Ovary (tissue), 9 donors: ENCODE measurements around the gene STIM1. TPM values are rescaled to one million over a fixed set of nuclear protein-coding genes. Genes with fewer than 3 reads are reported as not detected.

Experiments
- DNase-seq, 5 donors: peaks; one replicate each; pipeline ENCODE4 v3.0.0-alpha.2; 2019 to 2020
- H3K27ac ChIP-seq, 2 donors: fragments of 200-600 bp; one replicate each; pipeline versions ENCODE4 v1.5.1 to v1.8.0; 2019 to 2022
- H3K27me3 ChIP-seq: fragments of 200-600 bp; one replicate; pipeline ENCODE4 v1.8.0; 2022
- H3K36me3 ChIP-seq: fragments of 200-600 bp; sonication (generic); one replicate; pipeline ENCODE4 v1.5.1; 2019
- H3K4me1 ChIP-seq: one replicate; pipeline ENCODE4 v1.8.1; 2013; ENCODE audit warnings: mild to moderate bottlenecking, moderate library complexity; ENCODE audit not compliant: insufficient read depth
- H3K4me3 ChIP-seq: fragments of 200-600 bp; sonication (generic); one replicate; pipeline ENCODE4 v1.5.1; 2017
- H3K9me3 ChIP-seq, 2 donors: fragments of 200-600 bp in 1 of 2; sonication (generic) in 1 of 2; one replicate each; pipeline versions ENCODE4 v1.5.1 to v1.8.1; 2013 to 2019; ENCODE audit warnings: mild to moderate bottlenecking in 1 of 2, moderate library complexity in 1 of 2
- CTCF ChIP-seq, 3 donors: fragments of 450-650 bp in 2 of 3; fragments of 200-600 bp in 1 of 3; IDR thresholded peaks; one replicate each; pipeline versions ENCODE4 v1.5.1 to v1.8.0; 2016 to 2022; ENCODE audit warnings: antibody characterized with exemption in 3 of 3, mild to moderate bottlenecking in 1 of 3
- EP300 ChIP-seq: sonication (generic); formaldehyde crosslinking; IDR thresholded peaks from one replicate; pipeline ENCODE4 v1.6.1; 2017; ENCODE audit warnings: antibody characterized with exemption
- POLR2A ChIP-seq: fragments of 450-650 bp; IDR thresholded peaks from one replicate; pipeline ENCODE4 v1.6.1; 2017; ENCODE audit warnings: antibody characterized with exemption, mild to moderate bottlenecking, moderate library complexity
- WGBS, 3 donors: extraction: QIAGEN DNeasy Blood & Tissue Kit in 1 of 3; methylation state at CpG; one replicate each; pipeline versions ENCODE4 v1.1.5 to v1.1.7; 2013 to 2017; 5-methylcytosine and 5-hydroxymethylcytosine counted together
- intact Hi-C, 4 donors: fragments of 100-400 bp; cut with DNase I; formaldehyde crosslinking; loops; one replicate each; pipeline versions ENCODE4 v1.11.0 to v1.15.1; 2022 to 2023
- polyA plus RNA-seq, 2 donors: library from polyadenylated mRNA; stranded (reverse); fragments of 200-250 nt in 1 of 2; fragments of 350-450 nt in 1 of 2; fragmentation: Illumina TruSeq in 1 of 2; extraction: RNeasy Lipid Tissue Mini Kit (QIAGEN cat#74804) in 1 of 2; gene quantifications; one replicate each; pipeline ENCODE4 v1.2.3, GENCODE V29; 2013 to 2014
- total RNA-seq, 7 donors: library from RNA; depleted of rRNA in 2 of 7; stranded (reverse); fragments of >200 nt in 2 of 7; fragmentation: NEBNext Ultra II Directional in 3 of 7; extraction: Animal tissue kit (Norgen Biotek cat#: 25700) in 3 of 7; gene quantifications; one replicate each; pipeline versions ENCODE4 v1.1.0 to v1.2.4, GENCODE V29; 2016 to 2023
- donor health status: DM: no; HTN: no; CAD: no; lungs with moderate emphysema.
- donor health status: DM: no; HTN: no; CAD: no.
- donor health status: Bipolar disorder and iron deficiency.
- donor health status: DM: yes; HTN: yes; CAD: no.
- donor health status: DM: no; HTN: no; CAD: no.
- donor health status: DM: yes; HTN: yes; CAD: no.

STIM1 gene
- total and polyA plus RNA-seq, 9 donors: 26.1 to 75.2 (median 58.7) TPM

- peaks cover 17% of the 10 kb centered on the region for H3K4me1 ChIP-seq
These were observed 129.4 kb downstream of the STIM1 start for GRCh38 chr11:3984896-3985295.

GRCh38 chr11:3985631-3986030, 130.2 kb downstream of the STIM1 start:
- H3K9me3 ChIP-seq: no peaks in the 10 kb centered on the region
- no peaks in the 10 kb centered on the region for H3K27me3 ChIP-seq
- no peak for DNase-seq
- H3K4me1 ChIP-seq: peaks cover 17% of the 10 kb centered on the region
- H3K36me3 ChIP-seq: no peaks in the 10 kb centered on the region
- no peak overlapping the region for H3K4me3 ChIP-seq
- no peak overlapping the region for H3K27ac ChIP-seq
- intact Hi-C loops: loop anchor here in 3 of 4 donors (10.0 kb wide), 1 partner anchor 131 kb away; the partner anchor contains the start of gene STIM1 (in 3 of the 3)
- TF ChIP-seq CTCF (IDR thresholded peaks at IDR 0.05) (no peak), POLR2A (no peak), EP300 (no peak)

More at GRCh38 chr11:3984896-3985295, 129.4 kb downstream of the STIM1 start:
- peak in 4 of 5 donors; percentile 35 to 52 (median 45) for DNase-seq
- TF ChIP-seq POLR2A (no peak), CTCF (IDR thresholded peaks at IDR 0.05) (peak in 1 of 3 donors; percentile 13), EP300 (no peak)
- no peak overlapping the region for H3K27ac ChIP-seq
- H3K36me3 ChIP-seq: no peaks in the 10 kb centered on the region
- intact Hi-C loops: loop anchor here in 3 of 4 donors (10.0 kb wide), 1 partner anchor 130 kb away; the partner anchor contains the start of gene STIM1 (in 3 of the 3)
- no peaks in the 10 kb centered on the region for H3K9me3 ChIP-seq
- H3K27me3 ChIP-seq: no peaks in the 10 kb centered on the region
- H3K4me3 ChIP-seq: no peak overlapping the region
- WGBS, 3 donors: 15 to 23% (median 15%) methylated on average over 5 of the region's 5 CpGs

GRCh38 chr11:3986301-3986700, 130.8 kb downstream of the STIM1 start:
- H3K27me3 ChIP-seq: no peaks in the 10 kb centered on the region
- TF ChIP-seq EP300 (no peak), CTCF (IDR thresholded peaks at IDR 0.05) (no peak), POLR2A (no peak)
- no peaks in the 10 kb centered on the region for H3K36me3 ChIP-seq
- no peak overlapping the region for H3K27ac ChIP-seq
- peaks cover 15% of the 10 kb centered on the region for H3K4me1 ChIP-seq
- H3K4me3 ChIP-seq: no peak overlapping the region
- H3K9me3 ChIP-seq: no peaks in the 10 kb centered on the region
- intact Hi-C loops: loop anchor here in 3 of 4 donors (10.0 kb wide), 1 partner anchor 132 kb away; the partner anchor contains the start of gene STIM1 (in 3 of the 3)
- WGBS, 3 donors: 55 to 65% (median 56%) methylated on average over 1 of the region's 1 CpG
- no peak for DNase-seq

- peak overlapping the region; percentile 12 for H3K4me3 ChIP-seq
These were observed 133.9 kb downstream of the STIM1 start for GRCh38 chr11:3989276-3989920.

More at GRCh38 chr11:3989276-3989920, 133.9 kb downstream of the STIM1 start:
- H3K9me3 ChIP-seq: no peaks in the 10 kb centered on the region
- peaks cover 9% of the 10 kb centered on the region for H3K4me1 ChIP-seq
- H3K27me3 ChIP-seq: no peaks in the 10 kb centered on the region
- H3K36me3 ChIP-seq: no peaks in the 10 kb centered on the region
- H3K27ac ChIP-seq: peak overlapping the region in 1 of 2 donors; percentile 51
- peak; percentile 60 to 75 (median 67) for DNase-seq
- 34 to 43% (median 35%) methylated on average over 27 of the region's 27 CpGs for WGBS, 3 donors
- TF ChIP-seq POLR2A (no peak), EP300 (no peak), CTCF (IDR thresholded peaks at IDR 0.05) (no peak)
- intact Hi-C loops: loop anchor here in 3 of 4 donors (2.0 to 10.0 kb wide), 2 partner anchors 79 to 135 kb away; partner anchors contain the start of gene STIM1 (in 3 of the 3)
